DND-41 (cell line): ENCODE measurements around the gene HMGXB3.

Experiments used
- CTCF ChIP-seq: IDR thresholded peaks from 2 replicates; pipeline ENCODE4 v1.5.1; 2012; ENCODE audit warnings: borderline replicate concordance, low read length, moderate library complexity, mild to moderate bottlenecking; ENCODE audit not compliant: poor library complexity, severe bottlenecking; ENCODE audit errors: extremely low read depth
- EZH2 ChIP-seq: IDR thresholded peaks from 3 replicates; pipeline ENCODE4 v1.6.1; 2012; ENCODE audit warnings: borderline replicate concordance, low read depth, mild to moderate bottlenecking, moderate library complexity, low read length, inconsistent platforms; ENCODE audit not compliant: severe bottlenecking

GRCh38 chr5:149954798-149955197 is 45.7 kb upstream of the HMGXB3 start:
- no peak for TF ChIP-seq CTCF
- TF ChIP-seq EZH2: no peak
